OCI-LY3 (cell line): ENCODE measurements around the gene PIP5K1C.

Experiments
- H2AFZ ChIP-seq: fragments of 200-600, 300-600 bp; shearing (Covaris generic); 2 replicates; pipeline ENCODE4 v1.6.0; 2014; ENCODE audit warnings: antibody characterized with exemption, low read depth, low read length
- H3K27ac ChIP-seq: fragments of 200-600, 300-600 bp; sonication (generic); 2 replicates; pipeline ENCODE4 v1.5.1; 2014; ENCODE audit warnings: mild to moderate bottlenecking, low read length, moderate library complexity, mixed read lengths
- H3K27me3 ChIP-seq: fragments of 200-600, 300-600 bp; sonication (generic); 2 replicates; pipeline ENCODE4 v1.6.1; 2014; ENCODE audit warnings: low read depth, low read length, mixed read lengths
- H3K36me3 ChIP-seq: fragments of 200-600, 300-600 bp; sonication (generic); replicated peaks from 2 replicates; pipeline ENCODE3; 2014; ENCODE audit warnings: low read depth, low read length, mixed read lengths
- H3K4me1 ChIP-seq: fragments of 300-600, 200-600 bp; sonication (generic); 2 replicates; pipeline ENCODE4 v1.6.1; 2014; ENCODE audit warnings: low read length, mixed read lengths
- H3K4me2 ChIP-seq: fragments of 200-600, 300-600 bp; sonication (generic); 2 replicates; pipeline ENCODE4 v1.6.1; 2014; ENCODE audit warnings: low read length, mixed read lengths
- H3K4me3 ChIP-seq: fragments of 300-600, 200-600 bp; sonication (generic); 2 replicates; pipeline ENCODE4 v1.5.1; 2014; ENCODE audit warnings: antibody characterized with exemption, mild to moderate bottlenecking, low read length, moderate library complexity
- H3K79me2 ChIP-seq: fragments of 300-600, 200-600 bp; shearing (Covaris generic); 2 replicates; pipeline ENCODE4 v1.6.1; 2014; ENCODE audit warnings: mild to moderate bottlenecking, low read length, mixed read lengths
- H3K9ac ChIP-seq: fragments of 300-600, 200-600 bp; shearing (Covaris generic); 2 replicates; pipeline ENCODE4 v1.6.0; 2014; ENCODE audit warnings: mild to moderate bottlenecking, low read length, moderate library complexity
- H3K9me3 ChIP-seq: fragments of 200-600, 300-600 bp; shearing (Covaris generic); 2 replicates; pipeline ENCODE4 v1.6.1; 2014; ENCODE audit warnings: low read length, mixed read lengths; ENCODE audit not compliant: insufficient read depth
- H4K20me1 ChIP-seq: fragments of 200-600, 300-600 bp; sonication (generic); 2 replicates; pipeline ENCODE4 v1.6.1; 2016; ENCODE audit warnings: low read length, mixed read lengths; ENCODE audit not compliant: insufficient read depth
- EZH2phosphoT487 ChIP-seq: fragments of 200-600 bp; shearing (Covaris generic); IDR thresholded peaks from 2 replicates; pipeline ENCODE4 v1.6.1; 2018; ENCODE audit warnings: antibody characterized with exemption, mixed run types, low read depth
- TF ChIP-seq, protein P1 (sequence below): fragments of 200-600, 300-600 bp; sonication (generic); IDR thresholded peaks from 2 replicates; pipeline ENCODE4 v1.5.1; 2014; ENCODE audit warnings: antibody characterized with exemption, low read length, low read depth

Gene PIP5K1C

DNA sequence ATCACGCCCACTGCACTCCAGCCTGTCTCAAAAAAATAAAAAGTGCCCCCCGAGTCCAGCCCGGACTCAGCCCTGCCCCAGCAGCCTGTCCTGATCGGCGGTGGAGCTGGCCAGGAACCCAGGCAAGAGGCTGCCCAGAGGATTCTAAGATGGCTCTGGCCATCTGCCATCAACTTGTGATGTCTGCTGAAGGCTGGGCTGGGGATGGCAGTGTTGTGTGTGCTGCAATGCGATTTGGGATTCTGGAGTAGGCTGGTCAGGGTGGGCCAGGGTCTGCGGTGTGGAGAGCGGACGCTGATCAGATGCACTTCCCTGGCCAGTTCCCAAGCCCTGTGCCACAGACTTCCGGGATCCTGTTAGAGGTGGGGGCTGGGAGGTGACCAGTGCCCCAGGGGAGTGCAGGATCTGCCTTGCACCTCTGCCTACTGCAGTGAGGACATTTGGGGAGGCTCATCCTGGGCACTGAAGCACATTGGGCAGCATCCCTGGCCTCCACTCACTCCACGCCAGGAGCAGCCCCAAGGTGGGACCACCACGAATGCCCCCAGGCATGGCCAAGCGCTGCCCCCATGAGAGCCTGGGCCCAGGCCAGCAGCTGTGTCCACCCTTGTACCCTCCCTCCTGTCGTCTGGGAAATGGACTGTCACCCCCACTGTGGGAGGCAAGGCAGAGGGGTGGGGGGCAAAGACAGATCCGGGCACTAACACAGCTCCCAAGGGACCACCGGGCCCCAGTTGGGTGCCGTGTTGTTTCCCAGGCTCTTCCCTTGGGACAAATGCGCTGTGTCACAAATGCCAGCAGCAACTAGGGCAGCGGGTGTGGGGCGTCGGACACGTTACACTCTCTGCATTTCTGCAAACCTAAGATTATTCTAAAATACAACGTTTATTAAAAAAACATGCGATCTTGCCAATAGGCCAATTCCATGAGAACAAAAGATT lies 90.2 kb downstream of the PIP5K1C start:
- Histone ChIP-seq H3K4me3 (no peak overlapping the region), H3K4me1 (peaks cover 4% of the 10 kb centered on the region), H3K79me2 (no peaks in the 10 kb centered on the region), H3K27me3 (no peaks in the 10 kb centered on the region), H3K27ac (no peak overlapping the region), H4K20me1 (no peaks in the 10 kb centered on the region), H3K9ac (no peak overlapping the region), H3K36me3 (peaks cover 8% of the 10 kb centered on the region), H3K9me3 (no peaks in the 10 kb centered on the region), H3K4me2 (no peak overlapping the region), H2AFZ (no peak overlapping the region)
- TF ChIP-seq EZH2phosphoT487: no peak
- TF ChIP-seq, protein P1, sequence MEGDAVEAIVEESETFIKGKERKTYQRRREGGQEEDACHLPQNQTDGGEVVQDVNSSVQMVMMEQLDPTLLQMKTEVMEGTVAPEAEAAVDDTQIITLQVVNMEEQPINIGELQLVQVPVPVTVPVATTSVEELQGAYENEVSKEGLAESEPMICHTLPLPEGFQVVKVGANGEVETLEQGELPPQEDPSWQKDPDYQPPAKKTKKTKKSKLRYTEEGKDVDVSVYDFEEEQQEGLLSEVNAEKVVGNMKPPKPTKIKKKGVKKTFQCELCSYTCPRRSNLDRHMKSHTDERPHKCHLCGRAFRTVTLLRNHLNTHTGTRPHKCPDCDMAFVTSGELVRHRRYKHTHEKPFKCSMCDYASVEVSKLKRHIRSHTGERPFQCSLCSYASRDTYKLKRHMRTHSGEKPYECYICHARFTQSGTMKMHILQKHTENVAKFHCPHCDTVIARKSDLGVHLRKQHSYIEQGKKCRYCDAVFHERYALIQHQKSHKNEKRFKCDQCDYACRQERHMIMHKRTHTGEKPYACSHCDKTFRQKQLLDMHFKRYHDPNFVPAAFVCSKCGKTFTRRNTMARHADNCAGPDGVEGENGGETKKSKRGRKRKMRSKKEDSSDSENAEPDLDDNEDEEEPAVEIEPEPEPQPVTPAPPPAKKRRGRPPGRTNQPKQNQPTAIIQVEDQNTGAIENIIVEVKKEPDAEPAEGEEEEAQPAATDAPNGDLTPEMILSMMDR: no peak

DNA sequence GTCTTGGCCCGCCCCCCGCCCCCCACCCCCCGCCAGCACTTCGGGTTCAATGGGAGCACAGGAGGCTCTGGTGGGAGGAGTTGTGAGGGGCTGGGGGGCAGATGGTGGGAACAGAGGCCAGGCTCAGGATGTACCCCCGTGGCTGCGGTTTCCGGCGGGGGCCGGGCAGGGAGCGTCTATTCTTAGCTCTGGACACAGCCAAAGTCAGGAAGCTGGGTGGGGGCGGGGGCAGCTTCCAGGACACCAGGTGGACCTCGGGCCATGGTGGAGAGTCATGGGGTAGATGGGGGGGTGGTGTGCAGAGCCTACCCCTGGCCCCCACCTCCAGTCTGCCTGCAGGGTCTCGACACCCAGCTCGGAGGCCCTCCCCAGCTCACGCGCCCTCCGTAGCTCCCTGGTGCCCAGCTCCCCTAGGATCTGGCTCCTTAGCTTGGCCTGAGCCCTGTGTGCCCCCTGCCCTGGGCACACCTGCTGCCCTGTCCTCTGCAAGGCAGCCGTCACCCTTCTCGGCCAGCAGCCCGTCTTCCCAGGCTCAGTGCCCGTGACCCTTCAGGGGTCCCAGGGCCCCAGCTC lies 91.4 kb downstream of the PIP5K1C start:
- H3K4me1 ChIP-seq: peaks cover 9% of the 10 kb centered on the region
- H3K9me3 ChIP-seq: no peaks in the 10 kb centered on the region
- H3K4me3 ChIP-seq: no peak overlapping the region
- no peak overlapping the region for H2AFZ ChIP-seq
- H3K36me3 ChIP-seq: peaks cover 8% of the 10 kb centered on the region
- H3K79me2 ChIP-seq: no peaks in the 10 kb centered on the region
- no peak overlapping the region for H3K27ac ChIP-seq
- H3K27me3 ChIP-seq: no peaks in the 10 kb centered on the region
- H3K9ac ChIP-seq: no peak overlapping the region
- H4K20me1 ChIP-seq: no peaks in the 10 kb centered on the region
- H3K4me2 ChIP-seq: no peak overlapping the region
- no peak for TF ChIP-seq EZH2phosphoT487
- TF ChIP-seq, protein P1: no peak

DNA sequence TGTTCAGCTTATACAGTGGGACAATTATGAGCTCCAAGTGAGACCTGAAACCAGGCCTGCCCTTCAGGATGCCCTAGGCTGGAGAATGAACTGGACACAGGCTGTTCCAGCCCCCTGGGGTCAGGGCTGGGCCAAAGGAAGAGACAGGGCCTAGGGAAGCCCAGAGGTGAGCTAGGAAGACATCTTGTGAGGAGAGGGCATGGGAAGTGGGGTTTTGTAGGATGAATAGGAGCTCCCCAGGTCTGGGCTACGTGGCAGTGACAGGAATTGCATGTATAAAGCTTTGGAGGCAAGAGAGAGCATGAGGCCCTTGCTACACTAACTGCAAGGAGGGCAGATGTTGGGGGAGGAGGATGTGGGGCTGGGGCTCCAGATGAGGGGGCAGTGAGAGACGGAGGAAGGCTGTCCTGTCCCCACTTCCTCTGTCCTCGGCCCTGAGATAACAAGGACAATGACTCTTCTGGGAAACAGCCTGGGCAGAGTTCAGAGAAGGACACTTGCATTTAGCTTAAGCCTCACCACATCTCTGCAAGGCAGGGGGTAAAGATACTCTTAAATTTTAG lies 92.1 kb downstream of the PIP5K1C start:
- peaks cover 9% of the 10 kb centered on the region for H3K4me1 ChIP-seq
- H3K27ac ChIP-seq: no peak overlapping the region

More for the DNA sequence above, 92.1 kb downstream of the PIP5K1C start:
- H2AFZ ChIP-seq: no peak overlapping the region
- H3K79me2 ChIP-seq: no peaks in the 10 kb centered on the region
- no peak for TF ChIP-seq EZH2phosphoT487
- TF ChIP-seq, protein P1: no peak
- peaks cover 8% of the 10 kb centered on the region for H3K36me3 ChIP-seq
- no peak overlapping the region for H3K9ac ChIP-seq
- no peak overlapping the region for H3K4me3 ChIP-seq
- no peaks in the 10 kb centered on the region for H3K27me3 ChIP-seq
- H4K20me1 ChIP-seq: no peaks in the 10 kb centered on the region
- H3K4me2 ChIP-seq: no peak overlapping the region
- H3K9me3 ChIP-seq: no peaks in the 10 kb centered on the region
